H1 (cell line): ENCODE results near the gene KIAA1755. TPM values are rescaled to one million over a fixed set of nuclear protein-coding genes. Genes with fewer than 3 reads are reported as not detected.

ENCODE experiments used
- CTCF ChIA-PET: fragments of 300-600 bp; sonication (Branson Sonifier 250); formaldehyde crosslinking; loops from one replicate; lab custom pipeline; 2021; ENCODE audit not compliant: partially characterized antibody; lab: Charles Lee
- POLR2A ChIA-PET: fragments of 300-600 bp; sonication (Branson Sonifier 250); formaldehyde crosslinking; loops from one replicate; lab custom pipeline; 2021; ENCODE audit warnings: inconsistent platforms; ENCODE audit not compliant: partially characterized antibody; lab: Charles Lee
- DNase-seq, 2 experiments: peaks; one replicate each; pipeline versions ENCODE4 v3.0.0 to v3.0.0-alpha.2; 2010 to 2022; ENCODE audit warnings: low spot score in 2 of 2, low read depth in 1 of 2, mixed read lengths in 1 of 2
- FAIRE-seq: peaks from 2 replicates; lab custom pipeline; 2011; peaks lifted over from hg19 to GRCh38; lab: Jason Lieb, UNC
- H2AFZ ChIP-seq: 2 replicates; pipeline ENCODE4 v1.8.1; 2012; ENCODE audit warnings: low read length, inconsistent platforms
- H2AK5ac ChIP-seq: 2 replicates; pipeline ENCODE4 v1.6.1; 2013; ENCODE audit warnings: low read depth, low read length
- H2BK120ac ChIP-seq: replicated peaks from 2 replicates; pipeline ENCODE3; 2013; ENCODE audit warnings: low read depth, low read length, inconsistent platforms
- H2BK12ac ChIP-seq: 2 replicates; pipeline ENCODE4 v1.6.1; 2013; ENCODE audit warnings: low read depth, low read length
- H2BK15ac ChIP-seq: 2 replicates; pipeline ENCODE4 v1.6.1; 2013; ENCODE audit warnings: low read length
- H2BK20ac ChIP-seq: 2 replicates; pipeline ENCODE4 v1.6.1; 2013; ENCODE audit warnings: low read length
- H2BK5ac ChIP-seq: 2 replicates; pipeline ENCODE4 v1.6.1; 2013; ENCODE audit warnings: low read depth, low read length
- H3K14ac ChIP-seq: 2 replicates; pipeline ENCODE4 v1.6.1; 2013; ENCODE audit warnings: inconsistent platforms; ENCODE audit not compliant: insufficient read length
- H3K18ac ChIP-seq: 2 replicates; pipeline ENCODE4 v1.6.1; 2013; ENCODE audit warnings: low read length; ENCODE audit errors: extremely low read depth
- H3K23ac ChIP-seq: 2 replicates; pipeline ENCODE4 v1.6.1; 2013; ENCODE audit warnings: inconsistent platforms; ENCODE audit not compliant: insufficient read length
- H3K23me2 ChIP-seq: 2 replicates; pipeline ENCODE4 v1.6.1; 2013; ENCODE audit warnings: low read depth, low read length
- H3K27ac ChIP-seq: 2 replicates; pipeline ENCODE4 v1.6.1; 2011; ENCODE audit warnings: low read depth, low read length, inconsistent platforms
- H3K27me3 ChIP-seq, 4 experiments: replicated peaks in 1 of 4; 1 replicate in 1 of 4; 2 replicates in 3 of 4; pipeline versions ENCODE4 v1.6.1 to v1.8.1; 2011 to 2013; ENCODE audit warnings: low read length in 3 of 4, mild to moderate bottlenecking in 3 of 4, inconsistent platforms in 2 of 4, mixed read lengths in 2 of 4, moderate library complexity in 1 of 4; ENCODE audit not compliant: control insufficient read depth in 3 of 4, insufficient read depth in 3 of 4; ENCODE audit errors: extremely low read depth in 1 of 4
- H3K36me3 ChIP-seq, 4 experiments: 2 replicates each; pipeline versions ENCODE4 v1.6.1 to v1.8.1; 2011 to 2013; ENCODE audit warnings: mild to moderate bottlenecking in 4 of 4, low read length in 3 of 4, moderate library complexity in 2 of 4, control low read depth in 1 of 4, inconsistent platforms in 1 of 4; ENCODE audit not compliant: insufficient read depth in 4 of 4, control insufficient read depth in 2 of 4
- H3K4ac ChIP-seq: replicated peaks from 2 replicates; pipeline ENCODE3; 2013; ENCODE audit warnings: low read length, low read depth, mixed read lengths, inconsistent platforms; ENCODE audit not compliant: insufficient read length
- H3K4me1 ChIP-seq, 4 experiments: replicated peaks in 1 of 4; 1 replicate in 1 of 4; 2 replicates in 3 of 4; pipeline versions ENCODE4 v1.6.1 to v1.8.1; 2011 to 2013; ENCODE audit warnings: low read length in 3 of 4, inconsistent platforms in 2 of 4, mixed read lengths in 1 of 4; ENCODE audit not compliant: insufficient read depth in 4 of 4, control insufficient read depth in 3 of 4
- H3K4me2 ChIP-seq, 2 experiments: 2 replicates each; pipeline versions ENCODE4 v1.6.1 to v1.8.1; 2011 to 2013; ENCODE audit warnings: low read depth in 2 of 2, low read length in 2 of 2, control low read depth in 1 of 2, inconsistent platforms in 1 of 2, mild to moderate bottlenecking in 1 of 2; ENCODE audit not compliant: insufficient read depth in 1 of 2
- H3K4me3 ChIP-seq, 4 experiments: fragments of 200-600, 300-600 bp in 1 of 4; sonication (generic), shearing (Covaris generic), sonication (Bioruptor Twin) in 1 of 4; 2 replicates each; pipeline versions ENCODE4 v1.5.1 to v1.8.1; 2011 to 2016; ENCODE audit warnings: low read length in 4 of 4, low read depth in 3 of 4, control low read depth in 2 of 4, inconsistent platforms in 2 of 4, mild to moderate bottlenecking in 2 of 4, mixed read lengths in 1 of 4, moderate library complexity in 1 of 4; ENCODE audit not compliant: insufficient read depth in 2 of 4; ENCODE audit errors: extremely low read depth in 1 of 4
- H3K56ac ChIP-seq: replicated peaks from 2 replicates; pipeline ENCODE3; 2013; ENCODE audit warnings: low read depth, mild to moderate bottlenecking, mixed read lengths, low read length, inconsistent platforms; ENCODE audit not compliant: insufficient read length
- H3K79me1 ChIP-seq: 2 replicates; pipeline ENCODE4 v1.6.1; 2013; ENCODE audit warnings: low read depth, low read length, control low read depth
- H3K79me2 ChIP-seq, 2 experiments: 2 replicates each; pipeline versions ENCODE4 v1.6.1 to v1.8.1; 2012 to 2013; ENCODE audit warnings: low read length in 2 of 2, mild to moderate bottlenecking in 2 of 2, inconsistent platforms in 1 of 2; ENCODE audit not compliant: insufficient read depth in 2 of 2, control insufficient read depth in 1 of 2
- H3K9ac ChIP-seq, 4 experiments: replicated peaks in 1 of 4; 1 replicate in 1 of 4; 2 replicates in 3 of 4; pipeline versions ENCODE4 v1.6.1 to v1.8.1; 2011 to 2013; ENCODE audit warnings: low read depth in 3 of 4, low read length in 3 of 4, control low read depth in 2 of 4, mild to moderate bottlenecking in 2 of 4, moderate library complexity in 2 of 4, inconsistent platforms in 1 of 4; ENCODE audit errors: extremely low read depth in 1 of 4
- H3K9me3 ChIP-seq, 2 experiments: 2 replicates each; pipeline versions ENCODE4 v1.6.1 to v1.8.1; 2012 to 2013; ENCODE audit warnings: mild to moderate bottlenecking in 2 of 2, moderate library complexity in 2 of 2, control low read depth in 1 of 2, inconsistent platforms in 1 of 2, low read depth in 1 of 2, low read length in 1 of 2, mixed read lengths in 1 of 2; ENCODE audit not compliant: insufficient read depth in 2 of 2
- H4K20me1 ChIP-seq, 2 experiments: replicated peaks in 1 of 2; 2 replicates each; pipeline versions ENCODE3 to v1.8.1; 2011 to 2013; ENCODE audit warnings: inconsistent platforms in 2 of 2, low read length in 2 of 2, mild to moderate bottlenecking in 1 of 2; ENCODE audit not compliant: insufficient read depth in 2 of 2, control insufficient read depth in 1 of 2
- H4K5ac ChIP-seq: 2 replicates; pipeline ENCODE4 v1.6.1; 2013; ENCODE audit warnings: low read length, low read depth, mixed read lengths, inconsistent platforms; ENCODE audit not compliant: insufficient read length
- H4K8ac ChIP-seq: 2 replicates; pipeline ENCODE4 v1.8.0; 2013; ENCODE audit warnings: mild to moderate bottlenecking, moderate library complexity, low read length, inconsistent platforms; ENCODE audit not compliant: insufficient read depth; ENCODE audit errors: extremely low read depth
- H4K91ac ChIP-seq: replicated peaks from 2 replicates; pipeline ENCODE3; 2013; ENCODE audit warnings: low read length, mixed read lengths, inconsistent platforms; ENCODE audit not compliant: insufficient read length
- CBX8 ChIP-seq: fragments of 300-800, 300-1000 bp; sonication (generic); IDR thresholded peaks from 2 replicates; pipeline ENCODE4 v1.7.1; 2016; ENCODE audit warnings: low read depth, low read length, borderline replicate concordance
- EGR1 ChIP-seq: IDR thresholded peaks from 2 replicates; pipeline ENCODE4 v1.6.1; 2011; ENCODE audit warnings: low read depth, low read length, borderline replicate concordance
- EZH2 ChIP-seq: fragments of 200-600 bp; sonication (generic); IDR thresholded peaks from 2 replicates; pipeline ENCODE4 v1.7.1; 2012; ENCODE audit warnings: low read depth, mild to moderate bottlenecking, moderate library complexity, low read length, inconsistent platforms; ENCODE audit not compliant: severe bottlenecking
- POLR2AphosphoS5 ChIP-seq: IDR thresholded peaks from 2 replicates; pipeline ENCODE4 v1.6.1; 2011; ENCODE audit warnings: low read depth, low read length
- RAD21 ChIP-seq, 2 experiments: IDR thresholded peaks in 1 of 2; conservative IDR thresholded peaks in 1 of 2; 2 replicates each; pipeline ENCODE4 v1.6.1; 2011; ENCODE audit warnings: low read depth in 2 of 2, low read length in 2 of 2, improper control_type of control experiment in 1 of 2, inconsistent platforms in 1 of 2, mild to moderate bottlenecking in 1 of 2, moderate library complexity in 1 of 2
- RBBP5 ChIP-seq: IDR thresholded peaks from 2 replicates; pipeline ENCODE4 v1.7.1; 2012; ENCODE audit warnings: low read depth, mild to moderate bottlenecking, inconsistent platforms, low read length, moderate library complexity, borderline replicate concordance
- SAP30 ChIP-seq: fragments of 300-600 bp; sonication (generic); IDR thresholded peaks from 2 replicates; pipeline ENCODE4 v1.7.1; 2012; ENCODE audit warnings: low read length, moderate library complexity, mild to moderate bottlenecking, inconsistent platforms; ENCODE audit not compliant: insufficient read depth, insufficient replicate concordance
- SRF ChIP-seq: IDR thresholded peaks from 2 replicates; pipeline ENCODE4 v1.6.1; 2011; ENCODE audit warnings: mild to moderate bottlenecking, low read depth, low read length, moderate library complexity
- WGBS, 2 experiments: shearing (Covaris generic) in 1 of 2; methylation state at CpG; one replicate each; pipeline versions ENCODE4 v1.1.6 to v1.1.7; 2013 to 2015; ENCODE audit warnings: low lambda C conversion rate in 2 of 2, mixed read lengths in 2 of 2, inconsistent platforms in 1 of 2, low coverage in 1 of 2, missing lambda C conversion rate in 1 of 2; ENCODE audit not compliant: insufficient replicate concordance in 2 of 2, insufficient coverage in 1 of 2, insufficient read length in 1 of 2; ENCODE audit errors: extremely low coverage in 1 of 2, missing lambda C conversion rate in 1 of 2; 5-methylcytosine and 5-hydroxymethylcytosine counted together
- polyA plus RNA-seq, 7 experiments: library from polyadenylated mRNA; depleted of rRNA in 3 of 7; stranded (reverse) in 5 of 7; unstranded in 2 of 7; fragments of >200 nt in 5 of 7; fragments of 200-250 nt in 2 of 7; gene quantifications; 1 replicate in 5 of 7; 2 replicates in 1 of 7; 4 replicates in 1 of 7; pipeline versions ENCODE4 v1.2.1 to v1.2.3, GENCODE V29; 2011 to 2013; ENCODE audit warnings: missing spikeins in 2 of 7, mixed read lengths in 2 of 7
- total RNA-seq: library from RNA; stranded (reverse); fragmentation: NEBNext Ultra II Directional; extraction: Animal tissue kit (Norgen Biotek cat#: 25700); gene quantifications from 2 replicates; pipeline ENCODE4 v1.2.1, GENCODE V29; 2021

KIAA1755 gene
- total and polyA plus RNA-seq, 2 of the 8 experiments (the other 6 are each of a cell fraction or from before 2014, with no cell fraction given): 0.23 TPM; not detected in 1

GRCh38 chr20:38296433-38296832 lies 35.9 kb upstream of the KIAA1755 start:
- Histone ChIP-seq H2BK12ac (no peak overlapping the region), H3K14ac (no peak overlapping the region), H2AFZ (no peak overlapping the region), H2BK15ac (no peak overlapping the region), H3K56ac (no peak overlapping the region), H4K91ac (no peak overlapping the region), H3K79me1 (no peaks in the 10 kb centered on the region), H2BK5ac (no peak overlapping the region), H4K5ac (no peak overlapping the region), H3K23ac (no peak overlapping the region), H3K27ac (no peak overlapping the region), H3K4me2 (no peak overlapping the region), H4K8ac (no peak overlapping the region), H2BK20ac (no peak overlapping the region), H3K9me3 (no peaks in the 10 kb centered on the region), H3K18ac (no peak overlapping the region), H2AK5ac (no peak overlapping the region), H3K36me3 (no peaks in the 10 kb centered on the region), H3K4me3 (no peak overlapping the region), H4K20me1 (no peaks in the 10 kb centered on the region), H3K27me3 (no peaks in the 10 kb centered on the region), H3K79me2 (no peaks in the 10 kb centered on the region), H3K4ac (no peak overlapping the region), H3K23me2 (no peaks in the 10 kb centered on the region), H3K4me1 (peaks cover 3 to 11% (median 5%) of the 10 kb centered on the region in 4 experiments; a peak in 5 of 7 replicates), H2BK120ac (no peak overlapping the region), H3K9ac (no peak overlapping the region)
- CTCF ChIA-PET: interaction anchor here (0.8 to 3.4 kb wide), 7 partner anchors 8 to 74 kb away, joined by 3 to 22 read pairs (median 4); partner anchors contain the start of gene BPI
- FAIRE-seq: no peak
- POLR2A ChIA-PET: interaction anchor here (1.8 kb wide), 1 partner anchor 9 kb away, joined by 6 read pairs; no protein-coding TSS in a partner anchor
- no peak for TF ChIP-seq CBX8
- no peak for TF ChIP-seq RBBP5
- no peak for TF ChIP-seq RAD21 (IDR thresholded peaks at IDR 0.05 in 1 of 2, conservative IDR thresholded peaks at IDR 0.05 in 1 of 2; ENCODE audit: low read depth in 2 of 2, low read length in 2 of 2)
- no peak for TF ChIP-seq POLR2AphosphoS5
- no peak for TF ChIP-seq EGR1
- no peak for TF ChIP-seq SAP30
- TF ChIP-seq EZH2: no peak
- no peak for TF ChIP-seq SRF
- WGBS, 2 experiments: 89% methylated on average over 11 of the region's 11 CpGs; no CpG with 5 or more reads in 1 of the 2 experiments
- DNase-seq: no peak
